GM19351 (cell line): ENCODE results near the gene CYP2A7.
"Not testable (repeated sequence)": the region's sequence is repeated elsewhere in the genome, so short reads cannot be mapped to it uniquely, and the experiment has no call there.

Experiments used
- ATAC-seq: cut with Tn5 transposase; IDR thresholded peaks from one replicate; pipeline ENCODE4 v1.9.1; 2021; ENCODE audit warnings: mild to moderate bottlenecking, moderate library complexity; ENCODE audit not compliant: unreplicated experiment

CYP2A7 gene, protein sequence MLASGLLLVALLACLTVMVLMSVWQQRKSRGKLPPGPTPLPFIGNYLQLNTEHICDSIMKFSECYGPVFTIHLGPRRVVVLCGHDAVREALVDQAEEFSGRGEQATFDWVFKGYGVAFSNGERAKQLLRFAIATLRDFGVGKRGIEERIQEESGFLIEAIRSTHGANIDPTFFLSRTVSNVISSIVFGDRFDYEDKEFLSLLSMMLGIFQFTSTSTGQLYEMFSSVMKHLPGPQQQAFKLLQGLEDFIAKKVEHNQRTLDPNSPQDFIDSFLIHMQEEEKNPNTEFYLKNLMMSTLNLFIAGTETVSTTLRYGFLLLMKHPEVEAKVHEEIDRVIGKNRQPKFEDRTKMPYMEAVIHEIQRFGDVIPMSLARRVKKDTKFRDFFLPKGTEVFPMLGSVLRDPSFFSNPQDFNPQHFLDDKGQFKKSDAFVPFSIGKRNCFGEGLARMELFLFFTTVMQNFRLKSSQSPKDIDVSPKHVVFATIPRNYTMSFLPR

DNA sequence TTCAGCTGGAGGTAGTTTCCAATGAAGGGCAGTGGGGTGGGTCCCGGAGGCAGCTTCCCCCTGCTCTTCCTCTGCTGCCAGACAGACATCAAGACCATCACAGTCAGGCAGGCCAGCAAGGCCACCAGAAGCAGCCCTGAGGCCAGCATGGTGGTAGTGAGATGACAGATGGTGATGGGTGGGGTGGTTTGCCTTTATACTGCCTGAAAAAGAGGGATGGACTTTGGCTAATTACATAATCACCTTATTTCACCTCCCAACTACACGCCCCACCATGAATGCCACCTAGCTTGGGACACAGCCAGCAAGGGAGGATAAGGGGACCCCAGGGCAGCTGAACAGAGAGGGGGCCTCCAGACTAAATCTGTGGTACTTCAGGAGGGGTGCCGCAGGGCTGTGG, at the start of gene CYP2A7:
CYP2A7 (minus strand) TSS at position 170 of the 400 bp plus-strand sequence; CDS start at position 149, 21 bp downstream.
- not testable (repeated sequence) for ATAC-seq

DNA sequence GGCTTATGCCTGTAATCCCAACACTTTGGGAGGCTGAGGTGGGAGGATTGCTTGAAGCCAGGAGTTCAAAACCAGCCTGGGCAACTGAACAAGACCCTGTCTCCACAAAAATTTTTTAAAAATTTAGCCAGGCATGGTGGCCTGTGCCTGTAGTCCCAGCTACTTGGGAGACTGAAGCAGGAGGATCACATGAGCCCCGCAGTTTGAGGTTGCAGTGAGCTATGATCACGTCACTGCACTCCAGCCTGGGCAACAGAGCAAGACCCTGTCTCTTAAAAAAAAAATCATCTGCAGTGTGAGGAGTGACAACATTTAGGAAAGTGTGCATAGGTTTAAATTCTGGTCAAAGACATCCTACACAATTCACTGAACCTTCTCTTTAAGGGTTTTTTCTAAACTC, 48.8 kb upstream of the CYP2A7 start:
- not testable (repeated sequence) for ATAC-seq

DNA sequence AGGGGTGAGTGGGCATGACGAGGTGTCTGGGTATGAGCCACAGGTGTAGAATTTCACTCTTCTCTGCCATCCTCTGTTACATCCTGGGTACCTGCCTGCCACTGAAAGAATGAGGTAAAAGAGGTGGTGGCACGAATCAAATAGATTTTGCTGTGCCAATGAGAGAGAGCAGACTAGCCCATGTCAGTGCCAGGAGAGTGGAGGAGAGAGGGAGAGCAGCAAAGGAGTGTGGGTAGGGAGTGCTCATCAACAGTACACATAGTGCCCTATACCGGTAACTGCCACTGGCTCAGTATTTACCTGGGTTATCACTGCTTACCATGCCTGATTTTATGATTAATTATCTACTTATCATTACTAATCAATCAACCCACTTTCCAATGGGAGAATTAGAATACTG, 47.9 kb upstream of the CYP2A7 start:
- not testable (repeated sequence) for ATAC-seq

DNA sequence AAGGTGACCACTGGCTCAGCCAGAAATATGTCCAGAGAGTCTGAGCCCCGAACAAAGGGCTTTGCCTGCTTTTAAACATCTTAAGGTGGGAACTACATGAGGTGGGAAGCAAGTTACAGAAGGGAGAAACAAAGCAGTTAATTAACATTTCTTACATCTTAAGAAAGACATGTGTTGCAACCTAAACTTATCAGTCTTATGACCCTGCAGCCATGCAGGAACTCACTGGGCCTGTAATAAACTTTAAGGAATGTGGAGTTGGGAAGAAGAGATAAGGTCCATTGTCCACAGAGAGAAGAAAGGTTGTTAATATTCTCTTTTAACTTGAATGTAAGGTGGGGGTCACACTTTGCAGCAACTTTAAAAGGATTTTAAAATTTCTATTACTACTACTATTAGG, 46.8 kb upstream of the CYP2A7 start:
- ATAC-seq = no peak

DNA sequence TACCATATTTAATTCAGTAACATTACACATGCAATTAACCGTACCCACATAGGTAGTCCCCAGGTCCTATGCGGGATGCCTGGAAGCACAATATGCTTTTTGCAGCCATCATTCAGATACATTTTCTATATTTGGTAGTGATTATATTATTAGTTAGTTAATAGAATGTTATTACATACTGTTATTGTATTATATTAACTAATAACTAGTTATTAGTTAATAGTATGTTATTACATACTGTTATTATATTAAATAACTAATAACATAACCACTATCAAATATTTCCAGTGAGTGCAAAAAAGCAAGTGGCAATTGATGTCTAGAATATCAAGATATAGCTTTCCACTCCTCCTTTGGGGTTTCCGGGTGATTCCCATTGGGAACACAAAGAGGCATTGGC, 45.5 kb upstream of the CYP2A7 start:
- no peak for ATAC-seq

DNA sequence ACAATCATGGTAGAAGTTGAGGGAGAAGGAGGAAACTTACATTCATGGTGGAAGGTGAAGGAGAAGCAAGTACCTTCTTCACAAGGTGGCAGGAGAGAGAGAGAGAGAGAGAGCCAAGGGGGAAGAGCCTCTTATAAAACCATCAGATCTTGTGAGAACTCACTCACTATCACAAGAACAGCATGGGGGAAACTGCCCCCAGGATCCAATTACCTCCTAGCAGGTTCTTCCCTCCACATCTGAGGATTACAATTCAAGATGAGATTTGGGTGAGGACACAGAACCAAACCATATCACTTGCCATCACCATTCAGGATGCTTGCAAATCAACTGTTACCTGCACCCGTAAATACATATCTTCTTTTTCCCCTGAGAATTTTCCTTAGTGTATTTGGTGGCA, 44.2 kb upstream of the CYP2A7 start:
- not testable (repeated sequence) for ATAC-seq

DNA sequence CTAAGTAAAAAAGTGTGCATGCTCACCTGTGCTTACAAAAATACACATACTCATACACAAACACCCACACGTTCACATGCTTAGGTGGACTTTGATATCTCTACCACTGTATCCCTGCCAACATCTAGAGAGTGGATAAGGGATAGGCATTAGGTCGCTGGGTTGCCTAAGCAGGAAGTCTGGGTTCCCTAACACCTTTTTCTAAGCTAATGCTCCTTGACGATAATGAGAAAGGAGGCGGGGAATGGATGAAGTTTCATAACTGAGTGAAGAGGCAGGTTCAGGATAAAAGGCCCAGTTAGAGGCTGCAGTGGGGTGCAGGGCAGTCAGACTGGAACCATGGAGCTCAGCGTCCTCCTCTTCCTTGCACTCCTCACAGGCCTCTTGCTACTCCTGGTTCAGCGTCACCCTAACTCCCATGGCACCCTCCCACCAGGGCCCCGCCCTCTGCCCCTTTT, 41.9 kb upstream of the CYP2A7 start:
- no peak for ATAC-seq

DNA sequence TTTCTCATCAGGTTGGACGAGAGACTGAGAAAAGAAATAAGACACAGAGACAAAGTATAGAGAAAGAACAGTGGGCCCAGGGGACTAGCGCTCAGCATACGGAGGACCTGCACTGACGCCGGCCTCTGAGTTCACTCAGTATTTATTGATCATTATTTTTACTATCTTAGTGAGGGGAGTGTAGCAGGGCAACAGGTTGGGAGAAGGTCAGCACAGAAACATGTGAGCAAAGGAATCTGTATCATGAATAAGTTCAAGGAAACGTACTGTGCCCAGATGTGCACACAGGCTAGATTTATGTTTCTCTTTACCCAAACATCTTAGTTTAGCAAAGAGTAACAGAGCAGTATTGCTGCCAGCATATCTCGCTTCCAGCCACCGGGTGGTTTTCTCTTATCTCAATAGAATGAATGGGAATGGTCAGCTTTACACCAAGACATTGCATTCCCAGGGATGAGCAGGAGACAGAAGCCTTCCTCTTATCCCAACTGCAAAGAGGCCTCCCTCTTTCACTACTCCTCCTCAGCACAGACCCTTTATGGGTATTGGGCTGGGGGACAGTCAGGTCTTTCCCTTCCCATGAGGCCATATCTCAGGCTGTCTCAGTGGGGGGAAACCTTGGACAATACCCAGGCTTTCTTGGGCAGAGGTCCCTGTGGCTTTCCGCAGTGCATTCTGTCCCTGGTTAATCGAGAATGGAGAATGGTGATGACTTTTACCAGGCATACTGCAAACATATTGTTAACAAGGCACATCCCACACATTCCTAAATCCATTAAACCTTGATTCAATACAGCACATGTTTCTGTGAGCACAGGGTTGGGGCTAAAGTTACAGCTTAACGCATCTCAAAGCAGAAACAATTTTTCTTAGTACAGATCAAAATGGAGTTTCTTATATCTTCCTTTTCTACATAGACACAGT, 40.5 kb upstream of the CYP2A7 start:
- not testable (repeated sequence) for ATAC-seq

DNA sequence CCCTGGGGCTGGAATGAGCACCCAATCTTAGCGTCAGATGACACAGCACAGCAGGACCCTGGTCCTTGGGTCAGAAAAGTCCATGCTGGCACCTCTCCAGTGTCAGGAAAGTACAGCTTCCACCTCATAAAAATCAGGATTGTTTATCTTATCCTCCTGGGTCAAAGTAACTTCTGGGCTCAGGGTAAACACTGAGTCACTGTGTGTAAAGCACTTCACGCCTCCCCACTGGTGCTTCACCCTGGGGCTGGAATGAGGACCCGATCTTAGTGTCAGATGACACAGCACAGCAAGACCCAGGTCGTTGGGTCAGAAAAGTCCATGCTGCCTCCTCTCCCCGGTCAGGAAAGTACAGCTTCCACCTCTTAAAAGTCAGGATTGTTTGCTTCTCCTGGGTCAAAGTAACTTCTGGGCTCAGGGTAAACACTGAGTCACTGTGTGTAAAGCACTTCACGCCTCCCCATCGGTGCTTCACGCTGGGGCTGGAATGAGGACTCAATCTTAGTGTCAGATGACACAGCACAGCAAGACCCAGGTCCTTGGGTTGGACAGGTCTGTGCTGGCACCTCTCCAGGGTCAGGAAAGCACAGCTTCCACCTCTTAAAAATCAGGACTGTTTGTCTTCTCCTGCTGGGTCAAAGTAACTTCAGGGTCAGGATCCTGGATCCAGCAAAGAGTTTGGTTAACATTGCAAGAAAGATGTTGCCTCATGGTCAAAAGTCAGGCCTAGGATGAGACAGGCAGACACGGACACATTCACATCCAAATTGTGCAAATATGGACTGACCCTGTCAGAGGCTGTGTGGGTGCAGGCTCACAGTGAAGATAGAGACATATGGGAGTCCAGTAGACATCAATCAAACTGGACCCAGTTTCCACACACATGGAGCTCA, 39.2 kb upstream of the CYP2A7 start:
- no peak for ATAC-seq

DNA sequence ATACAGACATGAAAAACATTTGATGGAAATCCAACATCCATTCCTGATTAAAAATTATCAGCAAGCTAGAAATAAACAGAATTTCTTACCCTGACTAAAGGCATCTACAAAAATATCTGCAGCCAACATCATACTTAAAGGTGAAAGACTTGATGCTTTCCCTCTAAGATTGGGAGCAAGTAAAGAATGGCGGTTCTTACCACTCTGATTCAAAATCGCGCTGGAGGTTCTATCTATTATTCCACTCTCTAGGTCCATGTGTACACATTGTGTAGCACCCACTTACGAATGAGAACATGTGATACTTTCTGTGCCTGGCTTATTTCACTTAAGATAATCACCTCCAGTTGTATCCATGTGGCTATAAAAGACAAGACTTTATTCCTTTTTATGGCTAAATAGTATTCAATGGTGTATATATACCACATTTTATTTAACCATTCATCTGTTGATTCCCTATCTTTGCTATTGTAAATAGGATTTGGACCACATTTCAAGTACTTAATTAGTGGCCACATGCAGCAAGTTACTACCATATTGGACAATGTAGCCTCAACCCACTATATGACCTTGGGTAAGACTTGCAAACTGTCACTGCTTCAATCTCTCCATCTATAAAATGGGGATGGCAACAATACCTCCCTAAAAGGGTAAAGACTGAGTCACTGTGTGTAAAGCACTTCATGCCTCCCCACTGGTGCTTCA, 38.4 kb upstream of the CYP2A7 start:
- ATAC-seq = no peak

DNA sequence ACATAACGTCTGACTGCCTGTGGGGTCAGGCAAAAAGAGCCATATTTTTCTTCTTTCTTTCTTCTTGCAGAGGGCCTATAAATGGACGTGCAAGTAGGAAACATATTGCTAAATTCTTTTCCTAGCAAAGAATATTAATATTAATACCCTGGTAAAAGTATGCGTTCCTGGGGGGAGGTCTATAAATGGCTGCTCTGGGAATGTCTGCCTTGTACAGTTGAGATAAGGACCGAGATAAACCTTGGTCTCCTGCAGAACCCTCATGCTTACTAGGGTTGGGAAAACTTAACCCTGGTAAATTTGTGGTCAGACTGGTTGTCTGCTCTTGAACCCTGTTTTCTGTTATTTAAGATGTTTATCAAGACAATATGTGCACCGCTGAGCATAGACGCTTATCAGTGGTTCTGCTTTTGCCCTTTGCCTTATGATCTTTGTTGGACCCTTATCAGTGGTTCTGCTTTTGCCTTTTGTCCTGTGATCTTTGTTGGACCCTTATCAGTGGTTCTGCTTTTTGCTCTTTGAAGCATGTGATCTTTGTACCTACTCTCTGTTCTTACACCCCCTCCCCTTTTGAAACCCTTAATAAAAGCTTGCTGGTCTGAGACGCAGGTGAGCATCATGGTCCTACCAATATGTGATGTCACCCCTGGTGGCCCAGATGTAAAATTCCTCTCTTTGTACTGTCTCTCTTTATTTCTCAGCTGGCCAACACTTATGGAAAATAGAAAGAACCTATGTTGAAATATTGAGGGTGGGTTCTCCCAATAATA, 37.7 kb upstream of the CYP2A7 start:
- ATAC-seq = not testable (repeated sequence)

DNA sequence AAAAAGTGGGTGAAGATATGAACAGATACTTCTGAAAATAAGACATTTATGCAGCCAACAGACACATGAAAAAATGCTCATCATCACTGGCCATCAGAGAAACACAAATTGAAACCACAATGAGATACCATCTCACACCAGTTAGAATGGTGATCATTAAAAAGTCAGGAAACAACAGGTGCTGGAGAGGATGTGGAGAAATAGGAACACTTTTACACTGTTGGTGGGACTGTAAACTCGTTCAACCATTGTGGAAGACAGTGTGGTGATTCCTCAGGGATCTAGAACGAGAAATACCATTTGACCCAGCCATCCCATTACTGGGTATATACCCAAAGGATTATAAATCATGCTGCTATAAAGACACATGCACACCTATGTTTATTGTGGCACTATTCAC, 36.3 kb upstream of the CYP2A7 start:
- ATAC-seq = not testable (repeated sequence)

DNA sequence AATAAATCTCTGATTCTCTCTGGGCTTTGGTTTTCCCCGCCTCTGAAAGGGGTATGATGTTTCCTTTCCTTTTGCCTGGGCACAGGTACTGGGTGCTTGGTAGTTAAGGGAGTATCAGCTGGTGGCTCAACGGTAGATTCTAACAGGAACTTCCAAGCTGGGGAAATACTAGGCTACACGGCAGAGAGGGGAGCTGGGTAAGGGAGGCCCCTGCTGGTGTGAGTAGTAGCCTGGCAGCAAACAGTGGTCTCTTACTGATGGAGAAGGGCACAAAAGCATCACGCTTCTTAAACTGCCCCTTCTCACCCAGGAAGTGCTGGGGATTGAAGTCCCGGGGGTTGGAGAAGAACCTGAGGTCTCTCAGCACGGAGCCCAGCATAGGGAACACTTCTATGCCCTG, 26.9 kb upstream of the CYP2A7 start:
- no peak for ATAC-seq

DNA sequence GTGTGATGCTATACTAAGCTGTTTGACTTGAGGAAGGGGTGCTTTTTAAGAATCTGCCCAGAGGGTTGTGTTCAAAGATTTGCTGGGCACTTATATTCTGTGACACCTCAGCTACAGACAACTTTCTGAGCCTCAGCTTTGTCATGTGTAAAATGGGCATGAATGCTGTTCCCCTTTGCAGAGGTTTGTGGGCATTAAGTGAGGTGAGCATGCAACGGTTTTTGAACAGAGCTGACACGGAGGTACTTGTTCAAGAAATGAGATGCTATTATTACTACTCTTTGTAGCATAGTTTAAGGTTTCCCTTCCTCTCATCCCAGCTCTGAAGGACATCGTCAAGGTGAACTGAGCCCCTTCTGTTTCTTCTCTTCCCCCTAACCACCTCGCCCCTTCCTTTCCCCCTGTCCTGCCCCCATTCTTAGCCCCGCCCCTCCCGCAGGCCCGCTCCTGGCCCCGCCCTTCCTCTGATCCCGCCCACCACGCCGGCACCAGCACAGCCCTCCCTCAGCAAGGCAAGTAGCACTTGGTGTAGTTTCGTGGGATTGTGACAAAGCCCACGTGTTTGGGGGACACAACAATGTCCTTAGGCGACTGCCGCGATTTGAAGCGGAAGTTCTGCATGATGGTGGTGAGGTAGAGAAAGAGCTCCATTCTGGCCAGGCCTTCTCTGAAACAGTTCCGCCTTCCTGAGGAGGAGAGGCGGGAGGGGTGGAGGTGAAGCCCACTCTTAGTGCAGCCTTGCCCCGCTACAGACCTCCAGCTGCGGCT, 26.1 kb upstream of the CYP2A7 start:
- no peak for ATAC-seq

DNA sequence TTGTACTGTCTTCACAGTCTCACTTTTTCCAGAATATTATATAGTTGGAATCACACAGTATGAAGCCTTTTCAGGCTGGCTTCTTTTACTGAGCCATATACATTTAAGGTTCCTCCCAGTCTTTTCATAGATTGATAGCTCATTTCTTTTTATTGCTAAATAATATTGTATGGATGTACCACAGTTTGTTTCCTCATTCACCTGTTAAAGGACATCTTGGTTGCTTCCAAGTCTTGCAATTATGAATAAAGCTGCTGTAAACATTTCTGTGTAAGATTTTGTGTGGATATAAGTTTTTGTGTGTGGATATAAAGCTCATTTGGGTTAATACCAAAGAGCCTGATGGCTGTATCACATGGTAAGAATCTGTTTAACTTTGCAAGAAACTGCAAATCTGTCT, 24.5 kb upstream of the CYP2A7 start:
- ATAC-seq = no peak

DNA sequence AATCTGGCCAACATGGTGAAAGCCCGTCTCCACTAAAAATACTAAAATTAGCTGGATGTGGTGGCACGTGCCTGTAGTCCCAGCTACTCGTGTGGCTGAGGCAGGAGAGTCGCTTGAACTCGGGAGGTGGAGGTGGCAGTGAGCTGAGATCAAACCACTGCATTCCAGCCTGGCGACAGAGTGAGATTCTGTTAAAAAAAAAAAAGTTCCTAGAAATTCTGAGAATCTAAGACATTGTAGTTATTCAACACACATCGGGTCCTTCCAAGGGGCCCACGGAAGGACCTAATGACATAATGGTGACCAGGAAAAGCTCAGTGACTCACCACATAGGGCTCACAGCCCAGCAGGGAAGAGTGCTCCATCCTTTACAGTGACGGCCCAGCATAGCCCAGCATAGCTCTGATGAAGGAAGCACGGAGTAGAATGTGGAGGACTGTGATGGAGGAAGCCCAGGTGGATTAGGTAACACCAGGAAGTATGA, 22.7 kb upstream of the CYP2A7 start:
- ATAC-seq = not testable (repeated sequence)

DNA sequence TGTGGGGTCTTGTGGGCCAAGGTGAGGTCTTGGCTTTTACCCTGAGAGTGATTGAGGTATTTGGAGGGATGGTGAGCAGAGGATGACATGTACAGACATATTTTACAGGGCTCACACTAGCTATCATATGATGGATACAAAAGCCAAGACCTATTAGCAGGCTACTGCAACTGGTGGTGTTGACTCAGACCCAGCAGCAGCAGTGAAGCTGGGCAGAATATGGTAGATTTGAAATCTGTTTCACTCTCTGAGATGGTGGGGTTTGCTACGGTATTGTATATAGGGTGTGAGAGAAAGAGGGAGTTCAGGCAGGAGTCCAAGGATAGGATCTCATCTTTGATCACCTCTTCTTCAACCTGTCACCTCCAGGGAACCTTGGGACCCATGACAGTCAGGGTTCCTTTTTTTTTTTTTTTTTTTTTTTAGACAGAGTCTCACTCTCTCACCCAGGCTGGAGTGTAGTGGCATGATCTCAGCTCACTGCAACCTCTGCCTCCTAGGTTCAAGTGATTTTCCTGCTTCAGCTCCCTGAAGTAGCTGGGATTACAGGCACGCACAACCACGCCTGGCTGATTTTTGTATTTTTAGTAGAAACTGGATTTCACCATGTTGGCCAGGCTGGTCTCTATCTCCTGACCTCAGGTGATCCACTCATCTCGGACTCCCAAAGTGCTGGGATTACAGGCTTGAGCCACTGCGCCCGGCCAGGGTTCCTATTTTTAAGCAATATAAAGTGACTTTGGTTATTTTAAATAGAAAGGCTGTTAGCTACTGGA, 20.1 kb upstream of the CYP2A7 start:
- ATAC-seq = not testable (repeated sequence)
